Raji (cell line): ENCODE data around the gene SHISA5.

ENCODE experiments used
- POLR2A ChIP-seq: IDR thresholded peaks from 2 replicates; pipeline ENCODE4 v1.6.1; 2011; ENCODE audit warnings: low read depth, low read length, control low read depth; ENCODE audit not compliant: insufficient read depth

The SHISA5 gene

GRCh38 chr3:48467473-48468267 lies 36.3 kb downstream of the SHISA5 start:
- TF ChIP-seq POLR2A: 0 out of 2 replicates have a peak, but pooled peaks have one; percentile 3

GRCh38 chr3:48467110-48467454 lies 36.9 kb downstream of the SHISA5 start:
- no peak for TF ChIP-seq POLR2A

GRCh38 chr3:48466386-48467109 lies 37.4 kb downstream of the SHISA5 start:
- TF ChIP-seq POLR2A: peak; percentile 12; the same call in 1 of the 2 replicates

GRCh38 chr3:48465531-48466378 lies 38.2 kb downstream of the SHISA5 start:
- TF ChIP-seq POLR2A: peak; percentile 97

- TF ChIP-seq POLR2A: no peak
Measured at GRCh38 chr3:48465237-48465530, 38.8 kb downstream of the SHISA5 start.

GRCh38 chr3:48464713-48465221 lies 39.2 kb downstream of the SHISA5 start:
- no peak for TF ChIP-seq POLR2A

GRCh38 chr3:48463703-48464102 lies 40.3 kb downstream of the SHISA5 start:
- 0 out of 2 replicates have a peak, but pooled peaks have one; percentile 11 for TF ChIP-seq POLR2A

GRCh38 chr3:48460517-48460902 lies 43.5 kb downstream of the SHISA5 start:
- no peak for TF ChIP-seq POLR2A

- no peak for TF ChIP-seq POLR2A
Measured at GRCh38 chr3:48459773-48460516, 44.0 kb downstream of the SHISA5 start.

GRCh38 chr3:48459331-48459730 lies 44.6 kb downstream of the SHISA5 start:
- TF ChIP-seq POLR2A: no peak

GRCh38 chr3:48456456-48456855 lies 47.5 kb downstream of the SHISA5 start:
- no peak for TF ChIP-seq POLR2A

GRCh38 chr3:48451270-48451669 lies 52.7 kb downstream of the SHISA5 start:
- TF ChIP-seq POLR2A: no peak

GRCh38 chr3:48446425-48447193 lies 57.4 kb downstream of the SHISA5 start, which contains the start of gene ATRIP:
TSS of gene ATRIP (plus strand) at chr3:48446737. CDS start at chr3:48446846, 109 bp downstream.
- peak; percentile 97 for TF ChIP-seq POLR2A

GRCh38 chr3:48446043-48446424 lies 57.9 kb downstream of the SHISA5 start:
- no peak for TF ChIP-seq POLR2A
